Heart left ventricle (tissue), 13 donors: ENCODE measurements around the gene AHCTF1.

ENCODE experiments used
- CTCF ChIP-seq, 12 donors: fragments of 200-600 bp; sonication (generic) in 4 of 12; IDR thresholded peaks; one replicate each; pipeline versions ENCODE4 v1.5.0 to v1.8.0; 2018 to 2022; ENCODE audit warnings: antibody characterized with exemption in 12 of 12, mild to moderate bottlenecking in 5 of 12
- POLR2A ChIP-seq, 2 donors: fragments of 450-650 bp; IDR thresholded peaks; one replicate each; pipeline ENCODE4 v1.6.1; 2017; ENCODE audit warnings: antibody characterized with exemption in 2 of 2, mild to moderate bottlenecking in 2 of 2, moderate library complexity in 2 of 2
- donor health status: ischemic (EF 13 %, LVEDD 7.1; RV severe dilation, severe dysfunction).
- donor health status: DM: no; HTN: yes; CAD: no.
- donor health status: DM: no; HTN: no; CAD: no.
- donor health status: ischemic (EF 25% LVEDD 6.9; RV normal size, moderate dysfunction).
- donor health status: ischemic (EF 25% LVEDD 5.7; RV mildly dilated, moderate dysfunction).
- donor health status: ischemic (EF 35%, LVEDD 5.7; RV mildly dilated, moderate dysfunction).
- donor health status: nonischemic (EF 11% LVEDD 7.7; RV severe dilation, severe dysfunction).
- donor health status: DM: yes; HTN: yes; CAD: no.
- donor health status: PGD.
- donor health status: ischemic (EF 29% LVEDD 5.4; RV normal size, mild dysfunction).
- donor health status: nonischemic (EF 23%, LVEDD 6.1; RV moderate dilation, normal function).

- no peak for TF ChIP-seq CTCF (IDR thresholded peaks at IDR 0.05)
- TF ChIP-seq POLR2A (IDR thresholded peaks at IDR 0.05) = no peak
Observed at GRCh38 chr1:246789454-246790339, 142.1 kb downstream of the AHCTF1 start.
